ENCODE results near the gene RAP1GAP2. TPM values are rescaled to one million over a fixed set of nuclear protein-coding genes. Genes with fewer than 3 reads are reported as not detected.

Gene RAP1GAP2
- total and polyA plus RNA-seq, 7 donors: 0.25 to 2.0 (median 0.84) TPM

GRCh38 chr17:2911035-2911754, 115.0 kb downstream of the RAP1GAP2 start:
- H3K27ac ChIP-seq: no peak overlapping the region
- no peak overlapping the region for H3K4me3 ChIP-seq

GRCh38 chr17:2911755-2912111, 115.5 kb downstream of the RAP1GAP2 start:
- no peak overlapping the region for H3K4me3 ChIP-seq
- no peaks in the 10 kb centered on the region for H3K36me3 ChIP-seq (ENCODE audit: insufficient read depth in 1 of 2, low read depth in 1 of 2)
- no peaks in the 10 kb centered on the region for H3K9me3 ChIP-seq
- TF ChIP-seq CTCF (IDR thresholded peaks at IDR 0.05): no peak
- intact Hi-C loops (cut with DNase I): no loop called here
- DNase-seq: no peak
- H3K27ac ChIP-seq: no peak overlapping the region
- no peak for ATAC-seq
- WGBS, 3 donors: 57 to 67% (median 58%) methylated on average over 10 of the region's 10 CpGs
- H3K27me3 ChIP-seq (ENCODE audit: insufficient read depth in 3 of 3, low read length in 2 of 3): peaks cover 0 to 3% (median 0%) of the 10 kb centered on the region in 3 donors
- H3K4me1 ChIP-seq: no peaks in the 10 kb centered on the region

More at GRCh38 chr17:2911035-2911754, 115.0 kb downstream of the RAP1GAP2 start:
- DNase-seq (no peak), ATAC-seq (no peak)
- H3K4me1 ChIP-seq: no peaks in the 10 kb centered on the region
- WGBS, 3 donors: 32 to 35% (median 35%) methylated on average over 19 of the region's 19 CpGs
- no peak for TF ChIP-seq CTCF (IDR thresholded peaks at IDR 0.05)
- H3K27me3 ChIP-seq (ENCODE audit: insufficient read depth in 3 of 3, low read length in 2 of 3): peaks cover 0 to 3% (median 0%) of the 10 kb centered on the region in 3 donors
- H3K36me3 ChIP-seq (ENCODE audit: insufficient read depth in 1 of 2, low read depth in 1 of 2): no peaks in the 10 kb centered on the region
- no peaks in the 10 kb centered on the region for H3K9me3 ChIP-seq
- intact Hi-C loops (cut with DNase I): no loop called here

GRCh38 chr17:2912754-2913153, 116.5 kb downstream of the RAP1GAP2 start:
- Histone ChIP-seq H3K9me3 (no peaks in the 10 kb centered on the region), H3K4me3 (no peak overlapping the region), H3K36me3 (ENCODE audit: insufficient read depth in 1 of 2, low read depth in 1 of 2) (no peaks in the 10 kb centered on the region), H3K27ac (no peak overlapping the region), H3K4me1 (no peaks in the 10 kb centered on the region), H3K27me3 (ENCODE audit: insufficient read depth in 3 of 3, low read length in 2 of 3) (peaks cover 0 to 3% (median 0%) of the 10 kb centered on the region in 3 donors)
- intact Hi-C loops (cut with DNase I): no loop called here
- ATAC-seq (no peak), DNase-seq (no peak)
- TF ChIP-seq CTCF (IDR thresholded peaks at IDR 0.05): no peak

- no peaks in the 10 kb centered on the region for H3K4me1 ChIP-seq
- no peak overlapping the region for H3K27ac ChIP-seq
- no peaks in the 10 kb centered on the region for H3K27me3 ChIP-seq (ENCODE audit: insufficient read depth in 3 of 3, low read length in 2 of 3)
- ATAC-seq: no peak
- DNase-seq: no peak
- 87 to 90% (median 88%) methylated on average over 11 of the region's 11 CpGs for WGBS, 3 donors
- TF ChIP-seq CTCF (IDR thresholded peaks at IDR 0.05): no peak
- H3K4me3 ChIP-seq: no peak overlapping the region
- H3K36me3 ChIP-seq (ENCODE audit: insufficient read depth in 1 of 2, low read depth in 1 of 2): no peaks in the 10 kb centered on the region
- intact Hi-C loops (cut with DNase I): no loop called here
- H3K9me3 ChIP-seq: no peaks in the 10 kb centered on the region
These were observed 120.2 kb downstream of the RAP1GAP2 start for GRCh38 chr17:2916461-2916860.

GRCh38 chr17:2921443-2921842, 125.2 kb downstream of the RAP1GAP2 start:
- H3K4me1 ChIP-seq: no peaks in the 10 kb centered on the region
- H3K9me3 ChIP-seq: no peaks in the 10 kb centered on the region
- intact Hi-C loops (cut with DNase I): no loop called here
- ATAC-seq: no peak
- WGBS, 3 donors: 65 to 72% (median 71%) methylated on average over 18 of the region's 18 CpGs
- H3K27ac ChIP-seq: no peak overlapping the region
- DNase-seq: no peak
- H3K27me3 ChIP-seq (ENCODE audit: insufficient read depth in 3 of 3, low read length in 2 of 3): no peaks in the 10 kb centered on the region
- TF ChIP-seq CTCF (IDR thresholded peaks at IDR 0.05): no peak
- H3K4me3 ChIP-seq: no peak overlapping the region
- no peaks in the 10 kb centered on the region for H3K36me3 ChIP-seq (ENCODE audit: insufficient read depth in 1 of 2, low read depth in 1 of 2)

Measured in psoas muscle (tissue), 8 donors.